SK-N-SH (cell line): ENCODE data around the gene SLC25A33. TPM values are rescaled to one million over a fixed set of nuclear protein-coding genes. Genes with fewer than 3 reads are reported as not detected.

Experiments used
- CTCF ChIA-PET: fragments of 300-600, 350-600 bp; formaldehyde crosslinking; extraction: SDS; loops from one replicate; lab custom pipeline; 2021; lab: Yijun Ruan, JAX
- POLR2A ChIA-PET: fragments of 350-600 bp; sonication (Branson Sonifier 250); formaldehyde crosslinking; extraction: SDS; loops from one replicate; lab custom pipeline; 2020; ENCODE audit warnings: antibody characterized with exemption, inconsistent platforms; lab: Yijun Ruan, JAX
- DNase-seq: peaks from one replicate; pipeline ENCODE4 v3.0.0; 2012
- H2AFZ ChIP-seq: fragments of 200-600 bp; sonication (generic); 2 replicates; pipeline ENCODE4 v1.8.1; 2016; ENCODE audit warnings: antibody characterized with exemption, mild to moderate bottlenecking, low read depth
- H3F3A ChIP-seq: fragments of 200-600 bp; sonication (generic); replicated peaks from 2 replicates; pipeline ENCODE3; 2016; ENCODE audit warnings: antibody characterized with exemption, mild to moderate bottlenecking; ENCODE audit not compliant: insufficient read depth
- H3K27ac ChIP-seq, 2 experiments: fragments of 200-500 bp in 1 of 2; fragments of 200-600 bp in 1 of 2; sonication (Bioruptor generic) in 1 of 2; sonication (generic), shearing (Covaris generic) in 1 of 2; 2 replicates each; pipeline versions ENCODE4 v1.5.1 to v1.6.1; 2014 to 2016; ENCODE audit warnings: low read depth in 2 of 2, inconsistent platforms in 1 of 2, low read length in 1 of 2, mild to moderate bottlenecking in 1 of 2, mixed read lengths in 1 of 2
- H3K27me3 ChIP-seq: fragments of 200-600 bp; sonication (generic), shearing (Covaris generic); 2 replicates; pipeline ENCODE4 v1.6.1; 2016; ENCODE audit warnings: mixed run types; ENCODE audit not compliant: insufficient read depth
- H3K36me3 ChIP-seq, 2 experiments: fragments of 200-500 bp in 1 of 2; fragments of 200-600 bp in 1 of 2; sonication (Bioruptor generic) in 1 of 2; sonication (generic) in 1 of 2; replicated peaks in 1 of 2; 2 replicates each; pipeline versions ENCODE3 to v1.5.1; 2014 to 2016; ENCODE audit warnings: low read length in 1 of 2, mild to moderate bottlenecking in 1 of 2; ENCODE audit not compliant: insufficient read depth in 2 of 2, control insufficient read depth in 1 of 2
- H3K4me1 ChIP-seq, 2 experiments: fragments of 200-500 bp in 1 of 2; fragments of 200-600 bp in 1 of 2; sonication (Bioruptor generic) in 1 of 2; sonication (generic), shearing (Covaris generic) in 1 of 2; 2 replicates each; pipeline versions ENCODE4 v1.5.1 to v1.6.1; 2014 to 2016; ENCODE audit warnings: low read depth in 1 of 2, low read length in 1 of 2, mixed run types in 1 of 2; ENCODE audit not compliant: insufficient read depth in 2 of 2, control insufficient read depth in 1 of 2
- H3K4me2 ChIP-seq: fragments of 200-600 bp; sonication (generic), shearing (Covaris generic); 2 replicates; pipeline ENCODE4 v1.6.1; 2017; ENCODE audit warnings: mixed run types
- H3K4me3 ChIP-seq, 2 experiments: fragments of 200-500 bp in 1 of 2; fragments of 200-600 bp in 1 of 2; sonication (Bioruptor generic) in 1 of 2; sonication (generic), shearing (Covaris generic) in 1 of 2; 2 replicates each; pipeline versions ENCODE4 v1.5.1 to v1.8.1; 2014 to 2016; ENCODE audit warnings: low read depth in 2 of 2, inconsistent platforms in 1 of 2, low read length in 1 of 2, mild to moderate bottlenecking in 1 of 2, mixed read lengths in 1 of 2, moderate library complexity in 1 of 2
- H3K79me2 ChIP-seq: fragments of 200-600 bp; sonication (generic); 2 replicates; pipeline ENCODE4 v1.8.1; 2017; ENCODE audit warnings: mild to moderate bottlenecking; ENCODE audit not compliant: insufficient read depth
- H3K9ac ChIP-seq: fragments of 200-600 bp; sonication (generic); 2 replicates; pipeline ENCODE4 v1.6.1; 2017; ENCODE audit warnings: mixed run types
- H3K9me2 ChIP-seq: fragments of 200-600 bp; sonication (generic); 2 replicates; pipeline ENCODE4 v1.6.1; 2017; ENCODE audit warnings: mixed run types
- H3K9me3 ChIP-seq: fragments of 200-600 bp; sonication (generic); 2 replicates; pipeline ENCODE4 v1.6.1; 2017; ENCODE audit warnings: mixed run types, mild to moderate bottlenecking, moderate library complexity
- H4K20me1 ChIP-seq: fragments of 200-600 bp; sonication (generic); 2 replicates; pipeline ENCODE4 v1.6.1; 2017; ENCODE audit warnings: mild to moderate bottlenecking, mixed run types; ENCODE audit not compliant: insufficient read depth
- CHD2 ChIP-seq: fragments of 150-350 bp; IDR thresholded peaks from 2 replicates; pipeline ENCODE4 v1.6.1; 2018; ENCODE audit warnings: low read length; ENCODE audit not compliant: partially characterized antibody
- ELF1 ChIP-seq: IDR thresholded peaks from 2 replicates; pipeline ENCODE4 v1.4.0; 2012
- EP300 ChIP-seq, 2 experiments: IDR thresholded peaks; 2 replicates each; pipeline versions ENCODE4 v1.4.0 to v1.6.1; 2012; ENCODE audit warnings: borderline replicate concordance in 1 of 2, low read depth in 1 of 2, low read length in 1 of 2
- FOXM1 ChIP-seq: IDR thresholded peaks from 2 replicates; pipeline ENCODE4 v1.4.0; 2012; ENCODE audit warnings: low read depth, mild to moderate bottlenecking
- GABPA ChIP-seq: IDR thresholded peaks from 2 replicates; pipeline ENCODE4 v1.4.0; 2012; ENCODE audit warnings: low read depth, mild to moderate bottlenecking
- JUND ChIP-seq: IDR thresholded peaks from 2 replicates; pipeline ENCODE4 v1.4.0; 2012
- RFX5 ChIP-seq: IDR thresholded peaks from 2 replicates; pipeline ENCODE4 v1.6.1; 2012; ENCODE audit warnings: mild to moderate bottlenecking, improper control_type of control experiment, low read length
- RXRA ChIP-seq: IDR thresholded peaks from 2 replicates; pipeline ENCODE4 v1.4.0; 2012; ENCODE audit warnings: low read depth, mild to moderate bottlenecking, borderline replicate concordance
- SMC3 ChIP-seq: IDR thresholded peaks from 2 replicates; pipeline ENCODE4 v1.6.1; 2012; ENCODE audit warnings: low read depth, low read length, improper control_type of control experiment
- TEAD4 ChIP-seq: IDR thresholded peaks from 2 replicates; pipeline ENCODE4 v1.4.0; 2012; ENCODE audit warnings: mild to moderate bottlenecking, borderline replicate concordance; ENCODE audit not compliant: insufficient read depth
- WGBS: methylation state at CpG from one replicate; pipeline ENCODE4 v1.1.6; 2017; ENCODE audit warnings: low lambda C conversion rate; 5-methylcytosine and 5-hydroxymethylcytosine counted together
- polyA plus RNA-seq, 3 experiments: library from polyadenylated mRNA; depleted of rRNA; stranded (reverse); fragments of >200 nt; gene quantifications; 2 replicates each; pipeline ENCODE4 v1.2.3, GENCODE V29; 2012
- TF ChIP-seq, protein P1 (sequence below): IDR thresholded peaks from 2 replicates; pipeline ENCODE4 v1.4.0; 2012; ENCODE audit warnings: low read depth
- TF ChIP-seq, protein P2 (sequence below): fragments of 200-600 bp; sonication (generic); IDR thresholded peaks from 2 replicates; pipeline ENCODE4 v1.6.1; 2017; ENCODE audit warnings: antibody characterized with exemption, mild to moderate bottlenecking, moderate library complexity
- TF ChIP-seq, protein P3 (sequence below): IDR thresholded peaks from 2 replicates; pipeline ENCODE4 v1.6.1; 2012; ENCODE audit warnings: mild to moderate bottlenecking, low read depth, low read length, moderate library complexity
- TF ChIP-seq, protein P4 (sequence below): IDR thresholded peaks from 2 replicates; pipeline ENCODE4 v1.4.0; 2012; ENCODE audit warnings: low read depth, borderline replicate concordance

The SLC25A33 gene
- polyA plus RNA-seq, 1 of the 3 experiments (the other 2 are of a cell fraction): 4.8 TPM

DNA sequence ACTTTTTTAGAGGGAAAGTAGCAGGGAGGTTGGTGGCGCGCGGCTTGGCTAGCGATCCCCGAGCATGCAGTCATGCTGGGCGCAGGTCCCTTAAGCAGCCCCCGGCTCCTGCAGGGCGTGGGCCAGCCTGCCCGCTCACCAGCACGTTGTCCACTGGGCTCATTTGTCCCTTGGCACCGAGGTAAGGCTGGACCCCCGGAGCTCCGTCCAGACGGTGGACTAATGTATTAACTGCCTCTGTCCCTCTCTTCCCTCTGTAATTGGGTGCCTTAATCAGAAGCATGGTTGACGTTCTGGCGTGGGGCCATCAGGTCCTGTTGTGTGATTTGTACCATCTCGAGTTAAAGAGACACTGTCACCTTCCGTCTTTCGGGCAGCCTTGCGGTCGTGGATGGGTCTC is 67.2 kb downstream of the SLC25A33 start:
- Histone ChIP-seq H3K9me2 (no peaks in the 10 kb centered on the region), H2AFZ (no peak overlapping the region), H3K4me2 (no peak overlapping the region), H3K9me3 (no peaks in the 10 kb centered on the region), H3K4me1 (peaks cover 0 to 49% of the 10 kb centered on the region in 2 experiments; a peak in 2 of 4 replicates), H3K27ac (peak overlapping the region in 1 of 2 experiments; percentile 77; a peak in 1 of 4 replicates), H3K9ac (no peak overlapping the region), H4K20me1 (no peaks in the 10 kb centered on the region), H3K79me2 (no peaks in the 10 kb centered on the region), H3F3A (no peaks in the 10 kb centered on the region), H3K4me3 (no peak overlapping the region), H3K36me3 (peaks cover 0 to 35% of the 10 kb centered on the region in 2 experiments), H3K27me3 (no peaks in the 10 kb centered on the region)
- no peak for DNase-seq
- TF ChIP-seq, protein P1, sequence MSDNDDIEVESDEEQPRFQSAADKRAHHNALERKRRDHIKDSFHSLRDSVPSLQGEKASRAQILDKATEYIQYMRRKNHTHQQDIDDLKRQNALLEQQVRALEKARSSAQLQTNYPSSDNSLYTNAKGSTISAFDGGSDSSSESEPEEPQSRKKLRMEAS: no peak
- TF ChIP-seq, protein P2, sequence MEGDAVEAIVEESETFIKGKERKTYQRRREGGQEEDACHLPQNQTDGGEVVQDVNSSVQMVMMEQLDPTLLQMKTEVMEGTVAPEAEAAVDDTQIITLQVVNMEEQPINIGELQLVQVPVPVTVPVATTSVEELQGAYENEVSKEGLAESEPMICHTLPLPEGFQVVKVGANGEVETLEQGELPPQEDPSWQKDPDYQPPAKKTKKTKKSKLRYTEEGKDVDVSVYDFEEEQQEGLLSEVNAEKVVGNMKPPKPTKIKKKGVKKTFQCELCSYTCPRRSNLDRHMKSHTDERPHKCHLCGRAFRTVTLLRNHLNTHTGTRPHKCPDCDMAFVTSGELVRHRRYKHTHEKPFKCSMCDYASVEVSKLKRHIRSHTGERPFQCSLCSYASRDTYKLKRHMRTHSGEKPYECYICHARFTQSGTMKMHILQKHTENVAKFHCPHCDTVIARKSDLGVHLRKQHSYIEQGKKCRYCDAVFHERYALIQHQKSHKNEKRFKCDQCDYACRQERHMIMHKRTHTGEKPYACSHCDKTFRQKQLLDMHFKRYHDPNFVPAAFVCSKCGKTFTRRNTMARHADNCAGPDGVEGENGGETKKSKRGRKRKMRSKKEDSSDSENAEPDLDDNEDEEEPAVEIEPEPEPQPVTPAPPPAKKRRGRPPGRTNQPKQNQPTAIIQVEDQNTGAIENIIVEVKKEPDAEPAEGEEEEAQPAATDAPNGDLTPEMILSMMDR: no peak
- TF ChIP-seq RXRA (no peak), EP300 (IDR thresholded peaks at IDR 0.05; ENCODE audit: borderline replicate concordance in 1 of 2, low read depth in 1 of 2, low read length in 1 of 2) (no peak), JUND (no peak), TEAD4 (no peak), ELF1 (no peak), CHD2 (no peak), FOXM1 (no peak), GABPA (no peak), SMC3 (no peak), RFX5 (no peak)
- TF ChIP-seq, protein P3, sequence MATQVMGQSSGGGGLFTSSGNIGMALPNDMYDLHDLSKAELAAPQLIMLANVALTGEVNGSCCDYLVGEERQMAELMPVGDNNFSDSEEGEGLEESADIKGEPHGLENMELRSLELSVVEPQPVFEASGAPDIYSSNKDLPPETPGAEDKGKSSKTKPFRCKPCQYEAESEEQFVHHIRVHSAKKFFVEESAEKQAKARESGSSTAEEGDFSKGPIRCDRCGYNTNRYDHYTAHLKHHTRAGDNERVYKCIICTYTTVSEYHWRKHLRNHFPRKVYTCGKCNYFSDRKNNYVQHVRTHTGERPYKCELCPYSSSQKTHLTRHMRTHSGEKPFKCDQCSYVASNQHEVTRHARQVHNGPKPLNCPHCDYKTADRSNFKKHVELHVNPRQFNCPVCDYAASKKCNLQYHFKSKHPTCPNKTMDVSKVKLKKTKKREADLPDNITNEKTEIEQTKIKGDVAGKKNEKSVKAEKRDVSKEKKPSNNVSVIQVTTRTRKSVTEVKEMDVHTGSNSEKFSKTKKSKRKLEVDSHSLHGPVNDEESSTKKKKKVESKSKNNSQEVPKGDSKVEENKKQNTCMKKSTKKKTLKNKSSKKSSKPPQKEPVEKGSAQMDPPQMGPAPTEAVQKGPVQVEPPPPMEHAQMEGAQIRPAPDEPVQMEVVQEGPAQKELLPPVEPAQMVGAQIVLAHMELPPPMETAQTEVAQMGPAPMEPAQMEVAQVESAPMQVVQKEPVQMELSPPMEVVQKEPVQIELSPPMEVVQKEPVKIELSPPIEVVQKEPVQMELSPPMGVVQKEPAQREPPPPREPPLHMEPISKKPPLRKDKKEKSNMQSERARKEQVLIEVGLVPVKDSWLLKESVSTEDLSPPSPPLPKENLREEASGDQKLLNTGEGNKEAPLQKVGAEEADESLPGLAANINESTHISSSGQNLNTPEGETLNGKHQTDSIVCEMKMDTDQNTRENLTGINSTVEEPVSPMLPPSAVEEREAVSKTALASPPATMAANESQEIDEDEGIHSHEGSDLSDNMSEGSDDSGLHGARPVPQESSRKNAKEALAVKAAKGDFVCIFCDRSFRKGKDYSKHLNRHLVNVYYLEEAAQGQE: no peak
- TF ChIP-seq, protein P4, sequence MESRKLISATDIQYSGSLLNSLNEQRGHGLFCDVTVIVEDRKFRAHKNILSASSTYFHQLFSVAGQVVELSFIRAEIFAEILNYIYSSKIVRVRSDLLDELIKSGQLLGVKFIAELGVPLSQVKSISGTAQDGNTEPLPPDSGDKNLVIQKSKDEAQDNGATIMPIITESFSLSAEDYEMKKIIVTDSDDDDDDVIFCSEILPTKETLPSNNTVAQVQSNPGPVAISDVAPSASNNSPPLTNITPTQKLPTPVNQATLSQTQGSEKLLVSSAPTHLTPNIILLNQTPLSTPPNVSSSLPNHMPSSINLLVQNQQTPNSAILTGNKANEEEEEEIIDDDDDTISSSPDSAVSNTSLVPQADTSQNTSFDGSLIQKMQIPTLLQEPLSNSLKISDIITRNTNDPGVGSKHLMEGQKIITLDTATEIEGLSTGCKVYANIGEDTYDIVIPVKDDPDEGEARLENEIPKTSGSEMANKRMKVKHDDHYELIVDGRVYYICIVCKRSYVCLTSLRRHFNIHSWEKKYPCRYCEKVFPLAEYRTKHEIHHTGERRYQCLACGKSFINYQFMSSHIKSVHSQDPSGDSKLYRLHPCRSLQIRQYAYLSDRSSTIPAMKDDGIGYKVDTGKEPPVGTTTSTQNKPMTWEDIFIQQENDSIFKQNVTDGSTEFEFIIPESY: no peak
- ChIA-PET CTCF (interaction anchor here (0.7 to 3.3 kb wide), 3 partner anchors 9 to 22 kb away, joined by 3 to 13 read pairs (median 4); no protein-coding TSS in a partner anchor), POLR2A (no interaction called here)
- WGBS: 97% methylated on average over 13 of the region's 21 CpGs
